WTC11 (cell line): Measurements from ENCODE around the gene CITED1. TPM values are rescaled to one million over a fixed set of nuclear protein-coding genes. Genes with fewer than 3 reads are reported as not detected.

ENCODE experiments used
- ATAC-seq: fragments of 200-7000 bp; cut with Tn5 transposase; 2 replicates; pipeline ENCODE4 v1.10.0; 2021; ENCODE audit warnings: mild to moderate bottlenecking, moderate library complexity
- CTCF ChIA-PET: fragments of 300-600 bp; sonication (Branson Sonifier 250); formaldehyde crosslinking; loops from one replicate; lab custom pipeline; 2021; ENCODE audit warnings: antibody characterized with exemption; lab: Charles Lee
- POLR2A ChIA-PET: fragments of 350-600 bp; sonication (Branson Sonifier 250); formaldehyde crosslinking; loops from one replicate; lab custom pipeline; 2021; ENCODE audit warnings: antibody characterized with exemption; lab: Charles Lee
- DNase-seq: peaks from one replicate; pipeline ENCODE4 v3.0.0; 2021; ENCODE audit warnings: low spot score
- H3K27ac Mint-ChIP-seq: 2 replicates; pipeline ENCODE4 v1.8.0; 2021; ENCODE audit warnings: mixed read lengths
- H3K27me3 Mint-ChIP-seq: 2 replicates; pipeline ENCODE4 v1.8.0; 2021; ENCODE audit warnings: low read depth, mild to moderate bottlenecking, moderate library complexity, mixed read lengths
- H3K36me3 Mint-ChIP-seq: 2 replicates; pipeline ENCODE4 v1.8.0; 2021; ENCODE audit warnings: mixed read lengths
- H3K4me1 Mint-ChIP-seq: 2 replicates; pipeline ENCODE4 v1.8.0; 2022; ENCODE audit warnings: mixed read lengths
- H3K4me3 Mint-ChIP-seq: 2 replicates; pipeline ENCODE4 v1.8.0; 2021; ENCODE audit warnings: mild to moderate bottlenecking, moderate library complexity, mixed read lengths
- H3K9me3 Mint-ChIP-seq: 2 replicates; pipeline ENCODE4 v1.8.0; 2021; ENCODE audit warnings: mixed read lengths
- ATF3 ChIP-seq: sonication (generic); formaldehyde crosslinking; conservative IDR thresholded peaks from 2 replicates; pipeline ENCODE4 v1.8.1; 2022; ENCODE audit warnings: mild to moderate bottlenecking, missing genetic modification reagents
- CBFB ChIP-seq: sonication (generic); formaldehyde crosslinking; IDR thresholded peaks from 2 replicates; pipeline ENCODE4 v1.8.1; 2022; ENCODE audit warnings: mild to moderate bottlenecking, low read depth, missing genetic modification reagents
- CREM ChIP-seq: sonication (generic); formaldehyde crosslinking; IDR thresholded peaks from 2 replicates; pipeline ENCODE4 v1.8.1; 2022; ENCODE audit warnings: mild to moderate bottlenecking, missing genetic modification reagents, moderate library complexity
- ELF4 ChIP-seq: sonication (generic); formaldehyde crosslinking; IDR thresholded peaks from 2 replicates; pipeline ENCODE4 v1.8.1; 2022; ENCODE audit warnings: low read depth, mild to moderate bottlenecking, moderate library complexity, missing genetic modification reagents
- HMGA2 ChIP-seq: fragments of 250-450 bp; sonication (Bioruptor Pico); IDR thresholded peaks from 2 replicates; pipeline ENCODE4 v1.4.0; 2021; ENCODE audit warnings: mild to moderate bottlenecking, moderate library complexity
- KAT7 ChIP-seq: sonication (generic); formaldehyde crosslinking; IDR thresholded peaks from 2 replicates; pipeline ENCODE4 v1.8.1; 2023; ENCODE audit warnings: missing genetic modification reagents, mild to moderate bottlenecking, borderline replicate concordance
- MXD4 ChIP-seq: fragments of 250-450 bp; sonication (Bioruptor Pico); IDR thresholded peaks from 2 replicates; pipeline ENCODE4 v1.8.0; 2021; ENCODE audit warnings: mild to moderate bottlenecking, moderate library complexity, borderline replicate concordance
- NFATC4 ChIP-seq: fragments of 250-450 bp; sonication (Bioruptor Pico); IDR thresholded peaks from 2 replicates; pipeline ENCODE4 v1.9.0; 2021; ENCODE audit warnings: mild to moderate bottlenecking
- NFYB ChIP-seq: sonication (generic); formaldehyde crosslinking; conservative IDR thresholded peaks from 2 replicates; pipeline ENCODE4 v1.8.0; 2022; ENCODE audit warnings: low read depth, missing genetic modification reagents
- SMAD3 ChIP-seq: sonication (generic); formaldehyde crosslinking; IDR thresholded peaks from 2 replicates; pipeline ENCODE4 v1.8.0; 2022; ENCODE audit warnings: missing genetic modification reagents, mild to moderate bottlenecking, borderline replicate concordance
- SOX15 ChIP-seq: fragments of 250-450 bp; sonication (Bioruptor Pico); IDR thresholded peaks from 2 replicates; pipeline ENCODE4 v1.9.0; 2021; ENCODE audit warnings: mild to moderate bottlenecking
- TEAD1 ChIP-seq: sonication (generic); formaldehyde crosslinking; IDR thresholded peaks from 2 replicates; pipeline ENCODE4 v1.8.0; 2022; ENCODE audit warnings: mild to moderate bottlenecking, missing genetic modification reagents
- ZBTB43 ChIP-seq: sonication (generic); formaldehyde crosslinking; IDR thresholded peaks from 2 replicates; pipeline ENCODE4 v1.8.1; 2023; ENCODE audit warnings: mild to moderate bottlenecking, missing genetic modification reagents
- ZNF396 ChIP-seq: fragments of 250-450 bp; sonication (Bioruptor Pico); IDR thresholded peaks from 2 replicates; pipeline ENCODE4 v1.8.0; 2021; ENCODE audit warnings: mild to moderate bottlenecking, moderate library complexity, borderline replicate concordance
- total RNA-seq: library from RNA; stranded (reverse); gene quantifications from 3 replicates; pipeline ENCODE4 v1.2.3, GENCODE V29; 2021
- TF ChIP-seq, protein P1 (sequence below): sonication (generic); formaldehyde crosslinking; IDR thresholded peaks from 2 replicates; pipeline ENCODE4 v1.8.0; 2023; ENCODE audit warnings: mild to moderate bottlenecking, missing genetic modification reagents
- TF ChIP-seq, protein P2 (sequence below): sonication (generic); formaldehyde crosslinking; IDR thresholded peaks from 2 replicates; pipeline ENCODE4 v1.8.0; 2022; ENCODE audit warnings: mild to moderate bottlenecking, missing genetic modification reagents
- TF ChIP-seq, protein P3 (sequence below): sonication (generic); formaldehyde crosslinking; IDR thresholded peaks from 2 replicates; pipeline ENCODE4 v1.8.0; 2022; ENCODE audit warnings: mild to moderate bottlenecking, missing genetic modification reagents
- TF ChIP-seq, protein P4 (sequence below): sonication (generic); formaldehyde crosslinking; IDR thresholded peaks from 2 replicates; pipeline ENCODE4 v1.8.1; 2022; ENCODE audit warnings: mild to moderate bottlenecking, moderate library complexity, missing genetic modification reagents
- TF ChIP-seq, protein P5 (sequence below): sonication (generic); formaldehyde crosslinking; IDR thresholded peaks from 2 replicates; pipeline ENCODE4 v1.8.1; 2022; ENCODE audit warnings: low read depth, mild to moderate bottlenecking, moderate library complexity, missing genetic modification reagents, borderline replicate concordance
- TF ChIP-seq, protein P6 (sequence below): fragments of 250-450 bp; sonication (Bioruptor Pico); IDR thresholded peaks from 2 replicates; pipeline ENCODE4 v1.8.0; 2021; ENCODE audit warnings: mild to moderate bottlenecking

CITED1 gene
- total RNA-seq, 1 experiment from 2014 or later, result 2.2 TPM

- TF ChIP-seq ATF3 (CRISPR knock-in tag), result no peak
- TF ChIP-seq, protein P1, sequence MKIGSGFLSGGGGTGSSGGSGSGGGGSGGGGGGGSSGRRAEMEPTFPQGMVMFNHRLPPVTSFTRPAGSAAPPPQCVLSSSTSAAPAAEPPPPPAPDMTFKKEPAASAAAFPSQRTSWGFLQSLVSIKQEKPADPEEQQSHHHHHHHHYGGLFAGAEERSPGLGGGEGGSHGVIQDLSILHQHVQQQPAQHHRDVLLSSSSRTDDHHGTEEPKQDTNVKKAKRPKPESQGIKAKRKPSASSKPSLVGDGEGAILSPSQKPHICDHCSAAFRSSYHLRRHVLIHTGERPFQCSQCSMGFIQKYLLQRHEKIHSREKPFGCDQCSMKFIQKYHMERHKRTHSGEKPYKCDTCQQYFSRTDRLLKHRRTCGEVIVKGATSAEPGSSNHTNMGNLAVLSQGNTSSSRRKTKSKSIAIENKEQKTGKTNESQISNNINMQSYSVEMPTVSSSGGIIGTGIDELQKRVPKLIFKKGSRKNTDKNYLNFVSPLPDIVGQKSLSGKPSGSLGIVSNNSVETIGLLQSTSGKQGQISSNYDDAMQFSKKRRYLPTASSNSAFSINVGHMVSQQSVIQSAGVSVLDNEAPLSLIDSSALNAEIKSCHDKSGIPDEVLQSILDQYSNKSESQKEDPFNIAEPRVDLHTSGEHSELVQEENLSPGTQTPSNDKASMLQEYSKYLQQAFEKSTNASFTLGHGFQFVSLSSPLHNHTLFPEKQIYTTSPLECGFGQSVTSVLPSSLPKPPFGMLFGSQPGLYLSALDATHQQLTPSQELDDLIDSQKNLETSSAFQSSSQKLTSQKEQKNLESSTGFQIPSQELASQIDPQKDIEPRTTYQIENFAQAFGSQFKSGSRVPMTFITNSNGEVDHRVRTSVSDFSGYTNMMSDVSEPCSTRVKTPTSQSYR (CRISPR knock-in tag), result no peak
- no peak for TF ChIP-seq ZNF396 (CRISPR knock-in tag)
- TF ChIP-seq MXD4, result no peak
- TF ChIP-seq NFYB (CRISPR knock-in tag), result no peak
- TF ChIP-seq HMGA2 (CRISPR knock-in tag), result no peak
- TF ChIP-seq, protein P2, sequence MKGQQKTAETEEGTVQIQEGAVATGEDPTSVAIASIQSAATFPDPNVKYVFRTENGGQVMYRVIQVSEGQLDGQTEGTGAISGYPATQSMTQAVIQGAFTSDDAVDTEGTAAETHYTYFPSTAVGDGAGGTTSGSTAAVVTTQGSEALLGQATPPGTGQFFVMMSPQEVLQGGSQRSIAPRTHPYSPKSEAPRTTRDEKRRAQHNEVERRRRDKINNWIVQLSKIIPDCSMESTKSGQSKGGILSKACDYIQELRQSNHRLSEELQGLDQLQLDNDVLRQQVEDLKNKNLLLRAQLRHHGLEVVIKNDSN (CRISPR knock-in tag), result no peak
- no peak for TF ChIP-seq CREM (CRISPR knock-in tag)
- no peak for TF ChIP-seq CBFB (CRISPR knock-in tag)
- no peak for TF ChIP-seq TEAD1 (CRISPR knock-in tag)
- TF ChIP-seq ELF4 (CRISPR knock-in tag), result no peak
- H3K4me3 Mint-ChIP-seq, result no peak overlapping the region
- peaks cover 7% of the 10 kb centered on the region for H3K4me1 Mint-ChIP-seq
- ChIA-PET CTCF (interaction anchor here (1.0 kb wide), 1 partner anchor 22 kb away, joined by 3 read pairs; the partner anchor contains the start of gene ERCC6L), POLR2A (interaction anchor here (0.7 kb wide), 1 partner anchor 22 kb away, joined by 3 read pairs; no protein-coding TSS in a partner anchor)
- H3K27me3 Mint-ChIP-seq, result no peaks in the 10 kb centered on the region; the same call in none of the 2 replicates
- no peak for ATAC-seq
- no peak overlapping the region for H3K27ac Mint-ChIP-seq
- H3K36me3 Mint-ChIP-seq, result no peaks in the 10 kb centered on the region
- H3K9me3 Mint-ChIP-seq, result no peaks in the 10 kb centered on the region
- DNase-seq, result no peak
Observed at GRCh38 chrX:72260448-72260847, 45.3 kb downstream of the CITED1 start.

- no peaks in the 10 kb centered on the region; the same call in none of the 2 replicates for H3K27me3 Mint-ChIP-seq
- H3K4me1 Mint-ChIP-seq, result peaks cover 18% of the 10 kb centered on the region
- no peak overlapping the region for H3K27ac Mint-ChIP-seq
- DNase-seq, result no peak
- no peak for TF ChIP-seq SOX15
- no peaks in the 10 kb centered on the region for H3K9me3 Mint-ChIP-seq
- no peaks in the 10 kb centered on the region for H3K36me3 Mint-ChIP-seq
- ChIA-PET POLR2A (no interaction called here), CTCF (no interaction called here)
- no peak overlapping the region for H3K4me3 Mint-ChIP-seq
- ATAC-seq, result no peak
Observed at GRCh38 chrX:72258174-72258573, 47.5 kb downstream of the CITED1 start.

DNA sequence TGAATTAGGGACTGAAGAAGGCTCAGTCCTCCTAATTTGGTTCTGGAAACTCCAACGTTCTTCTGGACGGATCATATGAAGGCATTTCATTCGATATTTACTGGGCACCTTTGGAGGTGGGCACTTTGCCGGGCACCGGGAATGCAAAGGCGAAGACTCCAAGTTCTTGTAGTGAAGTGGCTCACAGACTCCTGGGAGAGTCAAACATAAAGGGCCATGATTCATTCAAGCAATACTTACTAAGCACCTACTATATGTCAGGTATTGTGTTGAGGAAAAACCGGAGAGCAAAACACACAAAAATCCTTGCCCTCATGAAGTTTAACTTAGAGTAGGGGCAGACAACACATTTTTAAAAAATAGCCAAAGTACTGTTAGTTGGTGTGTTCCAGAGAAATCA is 49.9 kb downstream of the CITED1 start:
- H3K36me3 Mint-ChIP-seq, result no peaks in the 10 kb centered on the region
- no peaks in the 10 kb centered on the region for H3K9me3 Mint-ChIP-seq
- no peak overlapping the region for H3K27ac Mint-ChIP-seq
- H3K4me1 Mint-ChIP-seq, result peaks cover 18% of the 10 kb centered on the region
- no peak for DNase-seq
- ATAC-seq, result no peak
- ChIA-PET POLR2A (no interaction called here), CTCF (no interaction called here)
- peak overlapping the region; percentile 62 for H3K4me3 Mint-ChIP-seq
- H3K27me3 Mint-ChIP-seq, result no peaks in the 10 kb centered on the region; the same call in none of the 2 replicates
- TF ChIP-seq, protein P3, sequence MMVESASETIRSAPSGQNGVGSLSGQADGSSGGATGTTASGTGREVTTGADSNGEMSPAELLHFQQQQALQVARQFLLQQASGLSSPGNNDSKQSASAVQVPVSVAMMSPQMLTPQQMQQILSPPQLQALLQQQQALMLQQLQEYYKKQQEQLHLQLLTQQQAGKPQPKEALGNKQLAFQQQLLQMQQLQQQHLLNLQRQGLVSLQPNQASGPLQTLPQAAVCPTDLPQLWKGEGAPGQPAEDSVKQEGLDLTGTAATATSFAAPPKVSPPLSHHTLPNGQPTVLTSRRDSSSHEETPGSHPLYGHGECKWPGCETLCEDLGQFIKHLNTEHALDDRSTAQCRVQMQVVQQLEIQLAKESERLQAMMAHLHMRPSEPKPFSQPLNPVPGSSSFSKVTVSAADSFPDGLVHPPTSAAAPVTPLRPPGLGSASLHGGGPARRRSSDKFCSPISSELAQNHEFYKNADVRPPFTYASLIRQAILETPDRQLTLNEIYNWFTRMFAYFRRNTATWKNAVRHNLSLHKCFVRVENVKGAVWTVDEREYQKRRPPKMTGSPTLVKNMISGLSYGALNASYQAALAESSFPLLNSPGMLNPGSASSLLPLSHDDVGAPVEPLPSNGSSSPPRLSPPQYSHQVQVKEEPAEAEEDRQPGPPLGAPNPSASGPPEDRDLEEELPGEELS (CRISPR knock-in tag), result no peak
- TF ChIP-seq, protein P4, sequence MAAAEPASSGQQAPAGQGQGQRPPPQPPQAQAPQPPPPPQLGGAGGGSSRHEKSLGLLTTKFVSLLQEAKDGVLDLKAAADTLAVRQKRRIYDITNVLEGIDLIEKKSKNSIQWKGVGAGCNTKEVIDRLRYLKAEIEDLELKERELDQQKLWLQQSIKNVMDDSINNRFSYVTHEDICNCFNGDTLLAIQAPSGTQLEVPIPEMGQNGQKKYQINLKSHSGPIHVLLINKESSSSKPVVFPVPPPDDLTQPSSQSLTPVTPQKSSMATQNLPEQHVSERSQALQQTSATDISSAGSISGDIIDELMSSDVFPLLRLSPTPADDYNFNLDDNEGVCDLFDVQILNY (CRISPR knock-in tag), result no peak
- TF ChIP-seq, protein P5, sequence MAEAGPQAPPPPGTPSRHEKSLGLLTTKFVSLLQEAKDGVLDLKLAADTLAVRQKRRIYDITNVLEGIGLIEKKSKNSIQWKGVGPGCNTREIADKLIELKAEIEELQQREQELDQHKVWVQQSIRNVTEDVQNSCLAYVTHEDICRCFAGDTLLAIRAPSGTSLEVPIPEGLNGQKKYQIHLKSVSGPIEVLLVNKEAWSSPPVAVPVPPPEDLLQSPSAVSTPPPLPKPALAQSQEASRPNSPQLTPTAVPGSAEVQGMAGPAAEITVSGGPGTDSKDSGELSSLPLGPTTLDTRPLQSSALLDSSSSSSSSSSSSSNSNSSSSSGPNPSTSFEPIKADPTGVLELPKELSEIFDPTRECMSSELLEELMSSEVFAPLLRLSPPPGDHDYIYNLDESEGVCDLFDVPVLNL, result no peak
- TF ChIP-seq KAT7 (no peak), NFATC4 (CRISPR knock-in tag) (no peak), SMAD3 (CRISPR knock-in tag) (no peak), TEAD1 (CRISPR knock-in tag) (no peak), ZBTB43 (CRISPR knock-in tag) (no peak)
- TF ChIP-seq, protein P6, sequence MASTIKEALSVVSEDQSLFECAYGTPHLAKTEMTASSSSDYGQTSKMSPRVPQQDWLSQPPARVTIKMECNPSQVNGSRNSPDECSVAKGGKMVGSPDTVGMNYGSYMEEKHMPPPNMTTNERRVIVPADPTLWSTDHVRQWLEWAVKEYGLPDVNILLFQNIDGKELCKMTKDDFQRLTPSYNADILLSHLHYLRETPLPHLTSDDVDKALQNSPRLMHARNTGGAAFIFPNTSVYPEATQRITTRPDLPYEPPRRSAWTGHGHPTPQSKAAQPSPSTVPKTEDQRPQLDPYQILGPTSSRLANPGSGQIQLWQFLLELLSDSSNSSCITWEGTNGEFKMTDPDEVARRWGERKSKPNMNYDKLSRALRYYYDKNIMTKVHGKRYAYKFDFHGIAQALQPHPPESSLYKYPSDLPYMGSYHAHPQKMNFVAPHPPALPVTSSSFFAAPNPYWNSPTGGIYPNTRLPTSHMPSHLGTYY (CRISPR knock-in tag), result no peak
